GM21619 (cell line): ENCODE data around the gene TFF2.
A peak's percentile ranks its signal among the peaks of the same experiment; 100 is the strongest.

Source experiments
- ATAC-seq: cut with Tn5 transposase; IDR thresholded peaks from one replicate; pipeline ENCODE4 v1.9.1; 2021; ENCODE audit not compliant: unreplicated experiment

Gene TFF2, protein sequence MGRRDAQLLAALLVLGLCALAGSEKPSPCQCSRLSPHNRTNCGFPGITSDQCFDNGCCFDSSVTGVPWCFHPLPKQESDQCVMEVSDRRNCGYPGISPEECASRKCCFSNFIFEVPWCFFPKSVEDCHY

DNA sequence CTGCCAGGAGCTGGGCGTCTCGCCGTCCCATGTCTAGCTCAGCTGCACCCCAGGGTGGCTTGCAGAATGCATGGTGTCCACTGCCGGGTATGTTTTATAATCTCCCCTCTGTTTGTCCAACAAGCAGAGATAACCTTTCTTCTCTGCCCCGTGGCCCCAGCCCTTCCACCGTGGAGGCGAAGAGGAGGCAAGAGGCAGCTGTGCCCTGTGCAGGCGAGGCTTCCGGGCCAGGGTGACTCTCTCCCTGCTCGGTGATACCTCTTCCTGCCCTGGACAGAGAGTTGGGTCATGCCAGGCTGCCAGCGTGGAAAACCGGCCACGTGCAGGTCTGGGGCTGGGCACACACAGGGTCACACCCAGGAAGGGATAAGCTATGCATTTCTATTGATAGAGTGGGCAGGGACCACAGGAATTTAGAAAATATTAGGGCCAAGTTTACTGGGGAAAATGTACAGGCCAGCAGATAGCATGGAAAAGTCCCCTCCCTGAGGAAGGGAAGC lies at the start of gene TFF2:
Gene TFF2, minus strand, starts transcription at position 68 of the 500 bp plus-strand sequence. Its CDS starts 37 bp downstream, at position 31.
- ATAC-seq = no peak

DNA sequence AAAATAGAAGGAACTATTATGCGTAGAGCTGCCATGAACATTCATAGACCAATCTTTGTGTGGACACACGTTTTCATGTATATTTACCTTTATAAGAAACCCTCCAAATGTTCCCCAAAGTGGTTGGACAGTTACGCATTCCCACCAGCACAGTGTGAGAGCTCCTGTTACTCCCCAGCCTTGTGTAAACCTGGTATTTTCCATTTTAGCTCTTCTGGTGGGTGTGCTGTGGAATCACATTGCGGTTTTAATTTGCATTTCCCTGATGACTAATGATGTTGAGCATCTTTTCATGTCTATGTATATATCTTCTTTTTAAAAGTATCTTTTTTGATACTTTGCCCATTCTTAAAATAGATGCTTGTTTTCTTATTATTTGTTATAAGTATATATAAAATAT lies 49.7 kb upstream of the TFF2 start:
- ATAC-seq = no peak

DNA sequence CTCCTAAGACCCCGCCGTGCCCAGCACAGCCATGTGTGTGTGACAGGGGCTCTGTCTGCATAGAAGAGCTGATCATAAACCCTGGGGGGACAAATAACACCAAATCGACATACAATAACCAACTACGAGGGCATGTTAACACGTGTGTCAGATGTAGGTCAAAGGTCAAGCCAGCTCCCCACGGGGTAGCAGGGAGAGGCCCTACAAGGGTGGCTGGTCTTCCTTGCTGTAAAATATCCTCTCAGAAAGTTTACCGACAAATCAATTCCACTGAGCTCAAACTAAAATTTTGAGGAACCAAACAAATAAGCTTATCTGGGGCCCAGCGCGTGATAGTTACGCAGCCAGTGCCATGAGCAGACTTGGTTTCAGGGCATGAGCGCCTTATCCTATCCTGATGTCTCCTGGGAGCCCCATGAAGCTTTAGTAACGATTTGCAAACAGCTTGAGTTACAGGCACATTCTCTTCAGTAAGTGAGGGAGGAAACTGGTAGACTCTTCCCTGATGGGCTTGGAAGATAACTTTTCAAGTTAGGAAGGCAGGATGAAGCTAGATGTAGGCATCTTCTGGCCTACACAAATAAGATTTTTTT lies 47.7 kb upstream of the TFF2 start:
- no peak for ATAC-seq

DNA sequence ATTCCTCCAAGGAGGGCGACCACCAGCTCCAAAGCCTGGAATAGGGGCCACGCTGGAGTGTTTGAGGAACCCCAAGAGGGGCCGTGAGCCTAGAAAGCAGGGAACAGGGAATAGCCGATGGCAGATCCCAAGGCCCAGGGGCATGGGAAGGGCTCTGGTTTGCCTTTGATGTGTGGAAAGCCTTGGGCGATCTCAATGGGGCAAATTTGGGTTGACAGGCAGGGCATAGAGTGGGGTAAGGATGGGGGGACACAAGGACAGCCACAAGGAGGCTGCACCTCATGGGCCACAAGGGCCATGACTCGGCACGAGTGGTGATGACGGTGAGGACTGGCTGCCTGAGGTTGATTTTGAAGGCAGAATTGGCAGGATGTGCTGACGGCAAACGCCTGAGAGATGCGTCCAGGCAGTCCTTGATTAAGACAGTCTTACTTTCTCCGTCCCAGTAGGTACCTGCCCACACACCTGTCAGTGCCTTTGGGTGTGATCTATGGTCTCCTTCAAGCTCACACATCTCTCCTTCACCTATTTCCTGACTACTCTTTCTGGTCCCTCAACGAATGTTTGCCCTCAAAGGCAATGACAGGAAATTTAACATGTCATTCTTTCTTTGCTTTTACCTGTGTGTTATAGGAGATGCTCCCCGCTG lies 47.1 kb upstream of the TFF2 start:
- no peak for ATAC-seq

DNA sequence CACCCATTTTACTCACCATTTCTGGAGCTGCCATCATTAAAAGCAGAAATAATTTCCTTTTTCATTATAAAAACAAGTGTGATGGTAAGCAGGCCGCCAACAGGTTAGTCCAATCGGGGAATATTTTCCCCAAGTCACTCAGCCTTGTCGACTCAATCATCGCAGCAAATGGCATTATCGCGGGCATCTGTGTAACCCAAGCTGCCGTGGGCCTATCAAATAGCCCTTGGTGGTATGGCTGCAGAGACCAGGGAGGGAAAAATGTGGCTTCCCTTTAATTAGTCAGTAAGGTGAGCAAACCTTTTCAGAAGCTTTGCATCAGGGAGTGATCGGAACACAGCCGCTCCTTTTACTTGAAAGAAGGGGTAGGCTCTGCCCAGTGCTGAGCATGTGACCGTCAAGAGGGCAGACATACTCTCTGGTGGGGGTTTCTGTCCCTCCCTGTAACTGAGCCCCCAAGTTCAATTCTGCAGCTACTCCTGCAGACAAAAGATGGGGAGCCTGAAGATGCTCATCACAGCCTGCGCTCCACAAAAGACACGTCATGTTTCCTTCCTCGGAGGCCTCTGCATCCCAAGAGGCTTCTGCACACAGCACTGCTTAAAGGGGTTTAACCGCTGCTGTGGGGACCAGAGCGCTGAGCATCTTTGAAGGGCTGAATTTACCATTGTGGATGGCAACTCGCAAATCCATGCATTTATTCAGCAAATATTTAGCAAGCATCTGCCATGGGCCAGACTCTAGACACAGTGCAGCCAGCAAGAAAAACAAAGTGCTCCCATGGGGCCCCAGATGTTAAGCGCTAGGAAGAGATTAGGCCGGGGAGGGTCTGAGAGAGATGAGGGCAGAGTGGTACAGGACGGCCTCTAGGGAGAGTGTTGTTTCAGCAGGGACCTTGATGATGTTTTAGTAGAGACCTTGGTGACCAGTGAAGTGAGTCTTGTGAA lies 46.3 kb upstream of the TFF2 start:
- no peak for ATAC-seq

- ATAC-seq = no peak
These were observed 45.3 kb upstream of the TFF2 start, which contains the start of gene TMPRSS3 for GRCh38 chr21:42395905-42396651. TSS of gene TMPRSS3 (minus strand) at chr21:42396052. CDS start at chr21:42395417, 635 bp downstream.

DNA sequence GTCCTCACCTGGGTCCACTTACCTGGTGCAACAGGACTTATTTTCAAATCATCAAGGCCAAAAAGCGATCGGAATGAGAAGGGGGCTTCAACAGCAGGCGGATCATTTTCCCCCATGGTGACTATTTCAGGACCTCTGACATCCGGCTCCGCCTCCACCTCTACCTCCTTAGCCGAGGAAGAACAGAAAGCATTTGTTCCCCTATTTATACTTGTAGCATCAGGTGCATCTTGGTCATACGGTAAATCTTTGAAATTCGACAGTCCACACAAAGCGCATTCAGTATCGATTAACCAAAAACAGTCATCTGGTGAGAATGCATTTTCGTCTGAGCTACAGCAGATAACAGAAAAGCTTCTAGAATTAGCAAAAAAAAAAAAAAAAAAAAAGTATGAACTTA lies 44.5 kb upstream of the TFF2 start:
- no peak for ATAC-seq

GRCh38 chr21:42393443-42393950 lies 42.7 kb upstream of the TFF2 start:
- peak; percentile 16 for ATAC-seq

DNA sequence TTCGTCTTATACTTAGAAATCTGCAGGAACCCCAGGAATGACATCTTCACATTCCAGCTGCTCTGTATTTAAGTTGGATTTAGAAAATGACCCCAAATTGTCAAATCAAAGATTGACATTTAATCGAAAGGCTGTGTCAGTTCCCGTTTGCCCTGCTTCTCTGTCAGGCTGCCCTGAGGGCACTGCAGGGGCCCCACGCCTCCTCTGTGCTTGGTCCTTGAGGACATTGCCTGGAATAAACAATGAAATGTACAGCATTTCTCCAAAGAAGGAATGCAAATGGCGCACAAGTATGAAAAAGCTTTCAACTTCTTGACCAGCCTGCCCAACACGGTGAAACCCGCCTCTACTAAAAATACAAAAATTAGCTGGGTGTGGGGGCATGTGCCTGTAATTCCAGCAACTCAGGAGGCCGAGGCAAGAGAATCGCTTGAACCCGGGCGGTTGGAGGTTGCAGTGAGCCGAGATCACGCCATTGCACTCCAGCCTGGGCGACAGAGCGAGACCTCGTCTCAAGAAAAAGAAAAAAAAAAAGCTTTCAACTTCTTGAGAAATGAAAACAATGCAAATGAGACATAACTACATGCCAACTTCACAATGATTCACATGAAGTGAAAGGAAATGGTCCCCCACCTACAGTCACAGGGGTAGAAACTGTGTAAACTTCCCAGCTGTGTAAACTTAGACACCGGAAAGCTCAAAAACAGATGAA lies 42.1 kb upstream of the TFF2 start:
- ATAC-seq = peak; percentile 68

GRCh38 chr21:42391297-42391696 lies 40.5 kb upstream of the TFF2 start:
- no peak for ATAC-seq

- ATAC-seq = no peak
These were observed 39.9 kb upstream of the TFF2 start for GRCh38 chr21:42390696-42391095.

DNA sequence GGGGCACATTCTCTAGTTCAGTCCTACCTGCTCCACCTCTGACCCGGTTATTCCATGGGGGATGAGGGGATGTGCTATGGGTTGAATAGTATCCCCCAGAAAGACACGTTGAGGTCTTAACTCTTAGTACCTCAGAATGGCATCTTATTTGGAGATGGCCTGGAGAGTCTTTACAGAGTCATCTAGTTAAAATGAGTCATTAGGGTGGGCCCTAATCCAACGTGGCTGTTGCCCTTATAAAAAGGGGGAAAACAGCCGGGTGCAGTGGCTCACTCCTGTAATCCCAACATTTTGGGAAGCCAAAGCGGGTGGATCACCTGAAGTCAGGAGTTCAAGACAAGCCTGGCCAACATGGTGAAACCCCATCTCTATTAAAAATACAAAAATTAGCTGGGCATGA lies 39.4 kb upstream of the TFF2 start:
- no peak for ATAC-seq

DNA sequence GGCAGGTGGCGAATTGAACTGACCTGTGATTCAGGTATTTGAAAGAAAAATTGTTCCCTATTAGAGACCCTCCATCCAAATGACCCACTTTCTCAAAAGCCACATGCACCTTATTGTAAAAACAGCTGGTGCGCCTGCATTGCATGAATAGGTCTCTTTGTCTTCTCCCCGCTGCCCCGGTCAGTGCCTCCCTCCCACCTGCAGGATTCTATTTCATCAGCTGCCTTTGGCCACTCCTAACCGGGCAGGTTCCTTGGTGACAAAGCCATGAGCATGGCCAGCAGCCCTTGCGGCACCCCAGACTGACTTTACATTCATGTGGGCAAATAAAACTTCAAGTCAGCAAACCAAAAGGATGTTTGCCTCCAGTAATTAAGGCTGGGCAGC lies 38.6 kb upstream of the TFF2 start:
- no peak for ATAC-seq

DNA sequence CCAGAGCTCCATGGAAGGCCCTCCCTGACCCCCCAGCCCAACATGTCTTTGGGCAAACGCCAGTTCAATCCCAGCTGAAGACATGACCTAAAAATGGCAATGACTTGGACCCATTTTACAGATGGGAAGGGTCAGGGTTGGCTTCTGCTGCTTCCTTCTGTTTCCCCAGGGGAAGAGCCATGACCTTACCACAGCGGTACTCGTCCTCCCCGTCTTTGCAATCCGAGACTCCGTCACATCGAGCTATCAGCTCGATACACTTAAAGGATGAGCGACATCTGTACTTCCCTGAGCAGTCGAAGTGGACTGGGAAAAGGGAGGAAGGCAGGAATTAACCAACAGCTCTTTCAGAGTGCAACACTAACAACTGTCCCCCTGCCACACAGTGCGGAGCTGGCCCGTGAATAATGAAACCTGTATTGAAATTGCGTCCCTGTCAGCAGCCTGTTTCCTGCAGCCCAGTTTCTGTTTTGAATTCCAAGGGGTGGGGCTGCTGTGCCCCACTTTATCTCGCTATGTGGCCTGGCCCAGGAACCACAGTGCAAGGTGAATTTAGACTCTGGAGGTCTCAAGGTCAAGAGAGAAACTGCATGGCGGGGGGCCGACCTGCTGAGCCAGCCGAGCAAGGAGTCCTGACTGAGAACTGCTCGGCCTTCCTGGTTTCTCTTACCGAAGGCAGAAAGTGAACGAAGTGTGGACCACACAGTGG lies 38.1 kb upstream of the TFF2 start:
- no peak for ATAC-seq

GRCh38 chr21:42387843-42388340 lies 37.1 kb upstream of the TFF2 start:
- no peak for ATAC-seq

GRCh38 chr21:42387164-42387563 lies 36.4 kb upstream of the TFF2 start:
- no peak for ATAC-seq

DNA sequence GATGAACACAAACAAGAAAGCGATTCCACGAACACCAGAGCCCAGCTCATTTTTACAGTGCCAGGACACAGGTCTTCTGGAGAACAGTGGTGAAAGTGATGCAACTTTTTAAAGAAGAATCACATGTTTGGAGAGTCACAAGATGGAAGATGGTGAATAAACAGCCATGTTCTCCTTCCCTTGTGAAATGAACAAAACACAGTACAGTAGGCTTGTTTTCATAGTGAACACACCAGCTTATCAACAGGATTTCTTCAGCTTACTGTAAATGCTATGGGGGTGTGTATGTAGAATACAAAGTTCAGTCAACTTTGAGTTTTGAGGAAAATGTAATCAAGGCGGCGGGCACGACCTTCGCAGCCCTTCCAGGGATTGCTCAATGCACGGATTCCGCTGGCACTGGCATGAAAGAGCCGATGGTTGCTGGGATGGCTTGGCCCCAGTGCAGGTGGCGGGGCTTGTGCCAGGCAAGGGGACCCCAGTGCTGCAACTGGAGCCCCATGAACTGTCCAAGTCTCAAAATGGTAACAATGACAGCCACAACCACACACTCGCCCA lies 35.3 kb upstream of the TFF2 start:
- ATAC-seq = no peak

GRCh38 chr21:42385619-42386018 lies 34.8 kb upstream of the TFF2 start:
- ATAC-seq = no peak

- ATAC-seq = no peak
These were observed 34.2 kb upstream of the TFF2 start for GRCh38 chr21:42384989-42385388.
